ENCODE measurements around the gene SPATS2L.

- TF ChIP-seq, protein P1, sequence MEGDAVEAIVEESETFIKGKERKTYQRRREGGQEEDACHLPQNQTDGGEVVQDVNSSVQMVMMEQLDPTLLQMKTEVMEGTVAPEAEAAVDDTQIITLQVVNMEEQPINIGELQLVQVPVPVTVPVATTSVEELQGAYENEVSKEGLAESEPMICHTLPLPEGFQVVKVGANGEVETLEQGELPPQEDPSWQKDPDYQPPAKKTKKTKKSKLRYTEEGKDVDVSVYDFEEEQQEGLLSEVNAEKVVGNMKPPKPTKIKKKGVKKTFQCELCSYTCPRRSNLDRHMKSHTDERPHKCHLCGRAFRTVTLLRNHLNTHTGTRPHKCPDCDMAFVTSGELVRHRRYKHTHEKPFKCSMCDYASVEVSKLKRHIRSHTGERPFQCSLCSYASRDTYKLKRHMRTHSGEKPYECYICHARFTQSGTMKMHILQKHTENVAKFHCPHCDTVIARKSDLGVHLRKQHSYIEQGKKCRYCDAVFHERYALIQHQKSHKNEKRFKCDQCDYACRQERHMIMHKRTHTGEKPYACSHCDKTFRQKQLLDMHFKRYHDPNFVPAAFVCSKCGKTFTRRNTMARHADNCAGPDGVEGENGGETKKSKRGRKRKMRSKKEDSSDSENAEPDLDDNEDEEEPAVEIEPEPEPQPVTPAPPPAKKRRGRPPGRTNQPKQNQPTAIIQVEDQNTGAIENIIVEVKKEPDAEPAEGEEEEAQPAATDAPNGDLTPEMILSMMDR (IDR thresholded peaks at IDR 0.05): no peak
- no peak for TF ChIP-seq POLR2A (IDR thresholded peaks at IDR 0.05)
Measured at GRCh38 chr2:200482194-200482593, 175.7 kb downstream of the SPATS2L start.
